ENCODE data around the gene SCO2.

GRCh38 chr22:50544746-50545253 is 19.4 kb upstream of the SCO2 start:
- TF ChIP-seq CTCF (IDR thresholded peaks at IDR 0.05), result no peak
- TF ChIP-seq POLR2A (IDR thresholded peaks at IDR 0.05), result no peak

All from tibial nerve (tissue), 3 donors.